Frontal cortex (tissue), 4 donors: ENCODE data around the gene DMKN. TPM values are rescaled to one million over a fixed set of nuclear protein-coding genes. Genes with fewer than 3 reads are reported as not detected.
"Not testable (repeated sequence)": the region's sequence is repeated elsewhere in the genome, so short reads cannot be mapped to it uniquely, and the experiment has no call there.

Experiments used
- DNase-seq, 2 donors: peaks; one replicate each; pipeline ENCODE4 v3.0.0; 2012; ENCODE audit warnings: low spot score in 2 of 2
- FAIRE-seq: peaks from 2 replicates; lab custom pipeline; 2012; peaks lifted over from hg19 to GRCh38; lab: Jason Lieb, UNC
- total RNA-seq: library from RNA; depleted of rRNA; stranded (reverse); fragments of >200 nt; gene quantifications from one replicate; pipeline ENCODE4 v1.2.3, GENCODE V29; 2014
- donor health status: control.
- donor health status: control.
- donor health status: control.

The DMKN gene
- total RNA-seq, 1 donor from 2014 or later = under 0.01 TPM

DNA sequence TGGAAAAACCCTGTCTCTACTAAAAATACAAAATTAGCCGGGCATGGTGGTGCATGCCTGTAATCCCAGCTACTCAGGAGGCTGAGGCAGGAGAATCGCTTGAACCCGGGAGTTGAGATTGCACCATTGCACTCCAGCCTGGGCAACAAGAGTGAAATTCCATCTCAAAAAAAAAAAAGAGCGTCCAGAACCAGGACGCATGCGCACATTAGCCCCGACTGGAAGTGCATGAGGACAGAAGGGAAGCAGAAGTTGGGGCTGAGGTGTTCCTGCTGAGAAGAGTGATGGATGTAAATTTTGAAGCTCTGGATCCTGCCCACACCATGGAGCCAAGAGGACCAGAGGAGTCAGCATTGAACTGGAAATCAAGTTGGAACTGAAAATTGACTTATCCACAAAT, 38.9 kb downstream of the DMKN start:
- DNase-seq = not testable (repeated sequence)

DNA sequence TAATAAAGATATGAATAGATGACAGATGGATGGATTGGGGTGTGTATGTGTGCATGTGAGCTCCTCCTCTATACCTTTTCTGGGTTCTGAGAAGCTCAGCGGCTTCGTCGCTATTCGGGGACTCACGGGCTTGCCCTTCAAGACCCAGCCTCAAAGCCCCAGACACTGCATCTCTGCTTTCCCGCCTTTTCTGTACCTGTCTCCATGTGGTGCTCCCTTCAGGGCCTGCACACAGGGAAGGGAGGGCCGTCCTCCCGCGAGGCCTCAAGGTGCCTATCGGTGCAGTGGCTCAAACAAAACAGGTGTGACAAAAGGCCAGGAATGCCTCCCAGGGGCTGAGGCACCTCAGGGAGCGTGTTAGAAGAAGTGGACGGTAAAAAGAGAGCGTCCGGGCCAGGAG, 39.3 kb downstream of the DMKN start:
- no peak for DNase-seq
- FAIRE-seq = no peak

More for the DNA sequence above, 38.9 kb downstream of the DMKN start:
- not testable (repeated sequence) for FAIRE-seq

DNA sequence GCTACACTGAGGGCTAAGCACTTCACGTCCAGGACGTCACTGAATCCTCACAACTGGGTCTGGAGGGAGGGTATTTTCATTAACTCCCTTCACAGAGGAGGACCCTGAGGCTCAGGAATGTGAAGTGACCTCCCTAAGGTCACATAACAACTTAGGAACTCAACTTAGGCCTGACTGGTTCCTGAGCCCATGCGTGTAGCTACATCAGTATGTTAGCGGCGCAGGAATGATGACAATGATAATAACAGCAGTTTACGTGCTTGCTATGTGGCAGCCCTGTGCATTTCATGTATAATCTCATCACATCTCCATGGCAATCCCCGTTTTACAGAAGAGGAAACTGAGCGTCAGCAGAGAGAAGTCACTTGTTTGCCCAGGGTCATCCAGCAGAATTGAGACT, 41.5 kb downstream of the DMKN start:
- FAIRE-seq = no peak
- DNase-seq = no peak

DNA sequence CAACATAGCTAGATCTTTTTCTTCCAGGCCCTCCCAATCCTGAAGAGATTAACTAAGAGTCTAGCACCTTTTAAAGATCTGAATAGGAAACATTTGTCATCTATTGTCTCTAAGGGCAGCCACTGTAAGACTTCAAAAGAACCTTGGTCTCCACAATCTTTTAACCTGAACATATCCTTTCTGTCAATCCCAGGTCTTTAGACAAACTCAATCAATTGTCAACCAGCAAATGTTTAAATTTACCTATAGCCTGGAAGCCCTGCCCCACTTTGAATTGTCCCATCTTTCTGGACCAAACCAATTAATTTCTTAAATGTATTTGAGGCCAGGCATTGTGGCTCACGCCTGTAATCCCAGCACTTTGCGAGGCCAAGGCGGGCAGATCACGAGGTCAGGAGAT, 42.4 kb downstream of the DMKN start:
- not testable (repeated sequence) for FAIRE-seq

DNA sequence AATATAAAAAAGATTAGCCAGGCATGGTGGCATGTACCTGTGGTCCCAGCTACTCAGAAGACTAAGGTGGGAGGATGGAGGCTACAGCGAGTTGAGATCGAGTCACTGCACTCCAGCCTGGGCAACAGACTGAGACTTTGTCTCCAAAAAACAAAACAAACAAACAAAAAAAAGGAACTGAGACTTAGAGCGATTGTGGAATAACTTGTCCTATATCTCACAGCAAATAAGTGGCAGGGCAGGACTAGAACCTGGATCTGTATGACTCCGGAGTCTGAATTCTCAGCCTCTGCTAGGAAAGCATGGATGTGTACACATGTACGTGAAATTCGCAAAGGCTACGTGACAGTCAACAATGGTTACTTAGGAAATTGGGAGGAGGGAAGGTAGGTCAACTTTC, 43.3 kb downstream of the DMKN start:
- DNase-seq = no peak
- FAIRE-seq = no peak

More for the DNA sequence above, 42.4 kb downstream of the DMKN start:
- not testable (repeated sequence) for DNase-seq

DNA sequence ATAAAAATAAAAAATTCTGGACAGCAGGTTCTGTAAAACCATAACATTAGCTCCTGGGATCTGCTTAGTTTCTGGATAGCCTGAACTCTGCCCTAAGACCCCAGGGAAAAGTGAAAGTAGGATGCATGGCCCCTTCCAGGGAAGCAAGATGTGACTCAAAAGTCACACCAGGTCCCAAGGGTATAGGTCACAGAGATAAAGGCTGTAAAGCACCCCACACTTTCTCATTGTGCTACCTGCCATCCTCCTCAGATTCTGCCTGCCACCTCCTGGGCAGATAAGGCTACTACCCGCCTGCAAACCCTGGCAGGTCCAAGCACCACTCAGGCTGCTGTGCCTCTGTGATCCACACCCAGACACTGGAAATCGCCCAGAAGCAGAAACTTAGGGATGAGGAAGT, 44.8 kb downstream of the DMKN start:
- FAIRE-seq = no peak
- peak in 1 of 2 donors; percentile 51 for DNase-seq

DNA sequence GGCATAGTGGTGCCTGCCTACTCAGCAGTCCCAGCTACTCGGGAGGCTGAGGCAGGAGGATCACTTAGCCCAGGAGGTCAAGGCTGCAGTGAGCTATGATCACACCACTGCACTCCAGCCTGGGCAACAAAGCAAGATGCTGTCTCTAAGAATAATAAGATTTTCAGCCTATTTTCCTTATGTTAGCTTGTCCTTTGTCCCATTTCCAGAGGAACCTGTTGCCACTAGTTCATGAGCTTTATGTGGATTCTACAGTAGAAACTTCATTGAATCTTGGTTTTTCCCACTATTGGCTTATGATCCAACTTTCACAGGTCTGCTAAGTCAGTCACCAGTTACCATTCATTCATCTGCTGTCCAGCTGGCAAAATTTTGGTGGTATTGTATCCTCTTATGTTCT, 47.2 kb downstream of the DMKN start:
- DNase-seq (no peak), FAIRE-seq (no peak)

DNA sequence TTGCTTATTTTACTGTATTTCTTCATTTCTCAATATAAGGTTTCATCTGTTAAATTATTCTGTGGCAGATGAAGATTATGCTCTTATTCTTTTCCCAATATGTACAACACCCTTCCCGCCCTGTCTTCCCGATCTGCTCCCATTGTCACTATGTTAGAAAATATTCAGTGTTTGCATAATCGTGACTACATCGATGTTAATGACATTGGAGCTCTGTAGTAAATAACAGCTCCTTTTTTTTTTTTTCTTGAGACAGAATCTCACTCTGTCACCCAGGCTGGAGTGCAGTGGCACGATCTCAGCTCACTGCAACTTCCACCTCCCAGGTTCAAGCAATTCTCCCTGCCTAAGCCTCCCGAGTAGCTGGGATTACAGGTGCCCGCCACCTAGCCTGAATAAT, 50.5 kb downstream of the DMKN start:
- not testable (repeated sequence) for DNase-seq, FAIRE-seq

DNA sequence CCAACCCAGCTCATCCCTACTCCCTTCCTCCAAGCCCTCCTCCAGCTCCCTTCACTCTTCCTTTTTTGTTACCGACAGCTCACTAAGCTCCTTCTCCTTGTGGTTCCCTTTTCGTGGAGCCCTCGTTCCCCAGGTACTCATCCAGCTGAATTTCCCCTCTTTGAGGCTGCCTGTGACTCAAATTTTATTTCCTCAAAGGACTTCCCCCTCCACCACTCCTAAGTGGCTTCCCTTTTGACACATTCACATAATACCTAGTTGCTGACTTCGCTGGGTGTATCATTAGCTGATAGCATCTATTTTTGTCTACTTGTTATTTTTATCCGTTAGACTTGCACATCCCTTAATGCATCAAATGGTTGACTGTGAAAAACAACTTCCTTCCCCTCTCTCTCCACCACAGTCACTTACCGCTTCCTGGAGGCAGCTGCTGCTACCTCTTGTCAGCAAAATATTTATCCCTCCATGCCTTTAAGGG, 50.9 kb downstream of the DMKN start:
- FAIRE-seq (no peak), DNase-seq (no peak)

DNA sequence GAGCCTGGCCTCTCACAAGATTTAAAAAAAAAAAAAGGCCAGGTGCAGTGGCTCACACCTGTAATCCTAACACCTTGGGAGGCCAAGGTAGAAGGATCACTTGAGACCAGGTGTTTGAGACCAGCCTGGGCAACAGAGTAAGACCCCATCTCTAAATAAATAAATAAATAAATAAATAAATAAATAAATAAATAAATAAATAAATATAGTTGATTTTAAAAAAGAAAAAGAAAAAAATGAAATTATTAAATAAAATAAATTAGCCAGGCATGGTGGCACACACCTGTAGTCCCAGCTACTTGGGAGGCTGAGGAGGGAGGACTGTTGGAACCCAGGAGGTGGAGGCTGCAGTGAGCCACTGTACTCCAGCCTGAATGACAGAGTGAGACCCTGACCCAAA, 51.7 kb downstream of the DMKN start:
- not testable (repeated sequence) for FAIRE-seq, DNase-seq

DNA sequence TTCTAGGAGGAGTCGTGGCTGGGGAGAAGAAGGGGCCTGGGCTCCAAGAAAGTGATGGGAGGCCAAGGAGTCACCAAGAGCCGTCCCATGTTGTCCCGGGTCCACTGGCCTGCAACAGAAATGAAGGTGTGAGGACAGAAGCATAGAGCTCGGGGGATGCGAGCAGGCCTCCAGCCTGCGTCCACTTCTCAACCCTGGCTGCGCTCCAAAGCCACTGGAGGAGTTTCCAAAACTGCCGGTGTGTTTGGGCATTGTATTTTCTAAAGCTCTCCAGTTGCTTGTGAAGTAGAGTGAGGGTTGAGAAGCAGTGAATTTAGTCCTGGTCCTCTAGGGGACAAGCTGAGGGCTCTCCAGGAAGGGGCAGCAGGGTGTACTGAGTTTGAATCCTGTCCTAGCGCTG, 52.4 kb downstream of the DMKN start:
- no peak for DNase-seq
- no peak for FAIRE-seq

DNA sequence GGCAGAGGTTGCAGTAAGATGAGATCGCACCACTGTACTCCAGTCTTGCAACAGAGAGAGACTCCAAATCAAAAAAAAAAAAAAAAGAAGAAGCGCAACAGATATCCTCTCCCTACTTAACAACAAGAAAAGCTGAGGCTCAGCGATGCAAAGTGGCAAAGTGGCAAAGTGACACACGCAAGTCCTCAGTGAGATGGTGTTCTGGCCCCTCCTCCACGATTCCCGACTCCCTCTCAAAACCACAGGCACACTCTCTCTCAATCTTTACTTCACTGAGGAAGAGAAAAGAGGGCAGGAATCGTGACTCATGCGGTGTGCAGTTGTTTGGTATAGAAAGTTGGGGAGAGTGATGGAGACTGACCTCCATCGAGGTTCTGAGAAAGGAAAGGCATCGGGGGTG, 52.8 kb downstream of the DMKN start:
- no peak for FAIRE-seq

DNA sequence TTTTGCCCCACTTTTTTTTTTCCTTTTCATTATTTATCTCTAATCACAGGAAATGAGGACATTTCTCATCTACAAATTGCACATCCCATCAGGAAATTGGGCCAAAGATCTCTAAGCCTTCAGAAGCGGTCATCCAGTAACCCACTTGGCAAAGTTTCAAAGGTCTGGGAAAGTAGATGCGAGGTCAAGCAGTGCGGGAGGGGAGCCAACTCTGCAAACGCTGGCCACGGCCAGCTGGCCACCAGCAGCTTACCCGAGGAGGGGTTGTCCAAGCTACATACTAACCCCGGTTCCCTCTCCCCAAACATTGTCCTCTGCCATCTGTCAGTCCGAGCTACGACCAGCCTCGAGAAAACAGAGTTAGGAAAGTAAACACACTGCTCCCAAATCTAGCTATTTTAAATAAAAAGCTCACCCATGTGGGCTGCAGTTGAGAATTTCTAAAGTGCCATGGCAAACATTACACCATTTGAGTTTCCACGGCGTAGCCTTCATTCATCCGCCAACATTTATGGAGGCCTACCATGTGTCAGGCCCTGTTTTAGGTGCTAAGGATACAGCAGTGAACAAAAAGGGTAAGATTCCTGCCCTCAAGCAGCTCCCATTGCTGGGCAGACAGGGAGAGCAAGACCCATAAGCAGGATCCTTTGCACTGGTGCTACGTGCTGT, 53.9 kb downstream of the DMKN start:
- no peak for FAIRE-seq
- DNase-seq = peak in 1 of 2 donors; percentile 46

More for the DNA sequence above, 52.8 kb downstream of the DMKN start:
- DNase-seq = no peak

DNA sequence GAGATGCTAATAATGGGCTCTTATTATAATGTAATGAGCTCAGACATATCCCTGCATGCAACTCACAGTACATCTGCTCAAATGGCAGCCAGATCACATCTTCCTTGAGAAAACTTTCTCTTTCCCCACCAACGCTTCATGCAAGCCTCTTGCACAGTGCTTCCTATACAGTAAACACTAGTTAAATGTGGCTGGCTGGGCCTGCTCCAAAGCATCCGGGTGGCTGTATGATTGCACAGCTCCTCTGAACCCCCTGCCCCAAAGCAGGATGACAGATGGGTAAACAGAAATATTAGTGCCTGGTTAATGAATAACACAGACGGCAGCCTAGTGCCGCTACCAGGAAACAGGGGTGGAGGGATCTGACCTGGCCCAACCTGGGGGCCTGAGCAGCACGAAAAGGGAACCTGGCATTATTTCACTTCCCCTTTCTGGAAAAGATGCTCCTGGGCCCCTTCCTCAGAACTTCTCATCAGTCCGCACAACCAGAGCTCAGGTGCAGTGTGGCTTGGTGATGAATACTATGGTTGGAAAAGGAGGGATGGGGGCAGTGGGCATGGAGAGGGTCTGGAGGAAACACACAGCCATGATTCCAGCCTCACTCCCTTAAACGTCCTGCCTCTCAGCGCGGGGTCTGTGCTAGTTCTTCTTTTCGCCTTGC, 54.6 kb downstream of the DMKN start:
- DNase-seq (no peak), FAIRE-seq (no peak)

DNA sequence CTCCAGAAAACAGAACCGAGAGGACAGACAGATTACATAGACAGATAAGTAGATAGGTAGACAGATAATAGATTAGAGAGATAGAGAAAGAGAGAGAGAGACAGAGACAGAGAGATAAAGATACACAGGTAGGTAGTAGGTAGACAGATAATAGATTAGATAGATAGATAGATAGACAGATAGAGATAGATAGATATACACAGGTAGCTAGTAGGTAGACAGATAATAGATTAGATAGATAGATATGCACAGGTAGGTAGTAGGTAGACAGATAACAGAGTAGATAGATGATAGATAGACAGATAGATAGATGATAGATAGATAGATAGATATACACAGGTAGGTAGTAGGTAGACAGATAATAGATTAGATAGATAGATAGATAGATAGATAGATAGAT, 55.3 kb downstream of the DMKN start:
- no peak for DNase-seq

DNA sequence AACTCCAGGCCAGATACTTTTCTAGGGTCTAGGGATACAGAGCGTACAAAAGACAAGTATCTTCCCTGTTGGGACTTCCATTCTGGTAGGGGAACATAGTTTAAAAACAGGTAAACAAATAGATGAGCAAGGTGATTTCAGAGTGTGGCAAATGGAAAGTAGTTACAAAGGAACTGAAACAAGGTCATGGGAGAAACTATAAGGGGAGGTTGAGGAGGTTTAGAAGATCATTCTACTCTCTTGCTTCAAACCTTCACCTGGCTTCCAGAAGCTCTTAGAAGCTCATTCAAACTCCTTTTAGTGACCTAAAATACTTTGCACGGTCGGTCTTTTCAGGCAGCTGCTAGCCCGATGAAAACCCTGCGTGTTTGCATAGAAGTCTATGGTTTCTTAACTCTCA, 56.3 kb downstream of the DMKN start:
- no peak for FAIRE-seq
- DNase-seq = no peak

More for the DNA sequence above, 55.3 kb downstream of the DMKN start:
- no peak for FAIRE-seq

DNA sequence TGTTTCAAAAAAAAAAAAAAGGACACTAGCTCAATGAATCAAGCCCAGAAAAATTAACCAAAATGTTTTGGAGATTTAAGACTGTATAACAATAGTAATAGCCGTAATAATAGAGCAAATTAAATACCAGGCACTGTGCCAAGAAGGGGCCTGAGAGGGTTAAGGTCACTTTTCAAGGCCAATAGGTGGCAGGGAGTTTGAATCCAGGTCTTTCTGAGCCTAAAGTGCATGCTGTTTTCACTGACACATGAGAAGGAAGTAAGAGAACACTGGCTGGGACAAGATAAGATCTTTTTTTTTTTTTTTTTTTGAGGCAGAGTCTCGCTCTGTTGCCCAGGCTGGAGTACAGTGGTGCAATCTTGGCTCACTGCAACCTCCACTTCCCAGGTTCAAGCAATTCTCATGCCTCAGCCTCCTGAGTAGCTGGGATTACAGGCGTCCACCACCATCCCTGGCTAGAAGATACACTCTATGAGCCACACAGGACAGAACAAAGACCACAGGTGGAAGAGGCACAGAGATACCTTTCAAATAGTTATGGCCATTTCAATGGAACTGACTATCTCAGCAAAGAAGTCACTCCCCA, 57.7 kb downstream of the DMKN start:
- DNase-seq (no peak), FAIRE-seq (no peak)

DNA sequence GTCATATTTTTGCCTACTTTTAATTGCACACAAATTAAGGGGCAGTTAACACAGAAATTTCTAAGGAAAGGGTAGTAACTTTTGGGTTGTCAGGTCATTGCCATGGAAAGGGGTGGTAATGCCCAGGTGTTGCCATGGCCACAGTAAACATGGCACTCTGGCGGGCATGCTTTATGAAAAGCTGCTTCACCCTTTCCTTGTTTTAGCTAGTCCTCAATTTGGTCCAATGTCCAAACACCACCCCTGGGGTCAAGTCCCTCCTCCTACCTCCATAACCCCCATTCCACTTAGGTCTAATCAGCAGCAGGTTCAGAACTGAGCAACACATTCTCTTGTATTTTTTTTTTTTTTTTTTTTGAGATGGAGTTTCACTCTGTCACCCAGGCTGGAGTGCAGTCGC, 58.8 kb downstream of the DMKN start:
- DNase-seq = no peak
- no peak for FAIRE-seq

DNA sequence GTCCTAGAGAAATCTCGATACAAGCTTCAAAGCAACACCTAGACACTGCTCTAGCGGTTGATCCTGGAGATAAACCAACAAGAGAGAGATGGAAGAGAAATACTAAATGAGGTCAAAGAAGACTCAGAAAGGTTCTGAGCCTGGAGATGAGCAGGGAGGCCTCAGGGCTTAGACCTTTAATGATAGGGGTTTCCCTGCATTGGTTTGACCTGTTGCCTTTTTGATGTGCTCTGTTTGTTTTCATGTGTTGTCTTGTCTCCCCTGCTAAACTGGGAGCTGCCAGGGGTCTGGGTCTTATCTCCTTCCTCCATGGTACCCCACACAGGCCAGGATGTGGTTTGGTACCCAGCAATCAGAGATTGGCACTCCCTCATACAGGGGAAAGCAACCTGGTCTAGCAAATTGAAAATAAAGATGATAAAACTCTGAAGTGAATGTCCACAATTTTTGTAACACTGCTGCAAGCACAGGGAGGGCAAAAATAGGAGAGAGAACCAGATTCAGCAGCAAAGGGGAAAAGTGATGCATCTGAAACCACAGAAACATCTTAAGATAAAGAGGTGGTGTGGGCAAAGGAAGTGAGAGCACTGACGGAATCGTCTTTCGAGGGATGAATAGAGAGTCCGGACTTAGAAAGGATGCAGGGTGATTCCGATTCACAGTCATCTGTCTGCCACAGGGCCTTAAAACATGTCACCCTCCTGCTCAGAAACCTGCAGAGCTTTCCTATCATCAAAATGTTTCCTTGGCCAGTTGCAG, 61.9 kb downstream of the DMKN start:
- FAIRE-seq (no peak), DNase-seq (no peak)

DNA sequence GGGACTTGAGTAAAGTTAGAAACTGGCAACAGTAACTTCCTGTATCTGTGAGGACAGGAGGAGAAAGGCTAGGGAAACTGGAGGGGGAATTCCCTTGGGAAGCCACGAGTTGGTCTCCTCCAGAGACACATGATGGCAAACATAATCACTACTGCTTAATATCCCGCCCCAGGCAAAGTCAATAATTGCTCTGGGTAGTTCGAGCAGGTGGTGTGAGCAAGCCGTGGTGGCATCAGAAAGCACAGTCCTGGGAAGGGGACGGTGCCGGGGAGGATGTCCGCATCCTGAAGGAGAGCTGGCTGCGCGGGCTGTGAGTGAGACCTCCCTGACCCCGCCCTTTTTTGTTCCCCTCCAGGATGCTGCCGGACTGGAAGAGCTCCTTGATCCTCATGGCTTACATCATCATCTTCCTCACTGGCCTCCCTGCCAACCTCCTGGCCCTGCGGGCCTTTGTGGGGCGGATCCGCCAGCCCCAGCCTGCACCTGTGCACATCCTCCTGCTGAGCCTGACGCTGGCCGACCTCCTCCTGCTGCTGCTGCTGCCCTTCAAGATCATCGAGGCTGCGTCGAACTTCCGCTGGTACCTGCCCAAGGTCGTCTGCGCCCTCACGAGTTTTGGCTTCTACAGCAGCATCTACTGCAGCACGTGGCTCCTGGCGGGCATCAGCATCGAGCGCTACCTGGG, 63.9 kb downstream of the DMKN start:
- DNase-seq (no peak), FAIRE-seq (no peak)
